SK-N-SH (cell line): Measurements from ENCODE around the gene POLG2.

Source experiments
- CTCF ChIP-seq: fragments of 200-600 bp; sonication (generic); IDR thresholded peaks from 2 replicates; pipeline ENCODE4 v1.6.1; 2017; ENCODE audit warnings: antibody characterized with exemption, mild to moderate bottlenecking, moderate library complexity
- EP300 ChIP-seq, 2 experiments: IDR thresholded peaks; 2 replicates each; pipeline versions ENCODE4 v1.4.0 to v1.6.1; 2012; ENCODE audit warnings: borderline replicate concordance in 1 of 2, low read depth in 1 of 2, low read length in 1 of 2
- NFIC ChIP-seq: IDR thresholded peaks from 2 replicates; pipeline ENCODE4 v1.4.0; 2012; ENCODE audit warnings: borderline replicate concordance
- PBX3 ChIP-seq: IDR thresholded peaks from 2 replicates; pipeline ENCODE4; 2012
- POLR2AphosphoS5 ChIP-seq: IDR thresholded peaks from 2 replicates; pipeline ENCODE4 v1.6.1; 2012; ENCODE audit warnings: low read depth, low read length
- RAD21 ChIP-seq: IDR thresholded peaks from 2 replicates; pipeline ENCODE4 v1.6.1; 2012; ENCODE audit warnings: mild to moderate bottlenecking, low read length
- REST ChIP-seq: IDR thresholded peaks from 2 replicates; pipeline ENCODE4 v1.6.1; 2012; ENCODE audit warnings: mild to moderate bottlenecking, low read depth, low read length, moderate library complexity
- SIN3A ChIP-seq: IDR thresholded peaks from 2 replicates; pipeline ENCODE4 v1.6.1; 2012; ENCODE audit warnings: low read depth, mild to moderate bottlenecking, low read length, moderate library complexity, borderline replicate concordance
- SMC3 ChIP-seq: IDR thresholded peaks from 2 replicates; pipeline ENCODE4 v1.6.1; 2012; ENCODE audit warnings: low read depth, low read length, improper control_type of control experiment

- no peak for TF ChIP-seq RAD21
- no peak for TF ChIP-seq POLR2AphosphoS5
- no peak for TF ChIP-seq CTCF
- TF ChIP-seq PBX3 = no peak
- no peak for TF ChIP-seq SIN3A
- TF ChIP-seq SMC3 = no peak
- no peak for TF ChIP-seq NFIC
- TF ChIP-seq EP300 (IDR thresholded peaks at IDR 0.05; ENCODE audit: borderline replicate concordance in 1 of 2, low read depth in 1 of 2, low read length in 1 of 2) = no peak
- TF ChIP-seq REST = no peak
Measured at GRCh38 chr17:64461788-64462187, 35.1 kb downstream of the POLG2 start.
